ENCODE measurements around the gene ZNF239. TPM values are rescaled to one million over a fixed set of nuclear protein-coding genes. Genes with fewer than 3 reads are reported as not detected.
"Not testable (repeated sequence)": the region's sequence is repeated elsewhere in the genome, so short reads cannot be mapped to it uniquely, and the experiment has no call there.

ZNF239 gene
- total RNA-seq = 14.6 TPM

DNA sequence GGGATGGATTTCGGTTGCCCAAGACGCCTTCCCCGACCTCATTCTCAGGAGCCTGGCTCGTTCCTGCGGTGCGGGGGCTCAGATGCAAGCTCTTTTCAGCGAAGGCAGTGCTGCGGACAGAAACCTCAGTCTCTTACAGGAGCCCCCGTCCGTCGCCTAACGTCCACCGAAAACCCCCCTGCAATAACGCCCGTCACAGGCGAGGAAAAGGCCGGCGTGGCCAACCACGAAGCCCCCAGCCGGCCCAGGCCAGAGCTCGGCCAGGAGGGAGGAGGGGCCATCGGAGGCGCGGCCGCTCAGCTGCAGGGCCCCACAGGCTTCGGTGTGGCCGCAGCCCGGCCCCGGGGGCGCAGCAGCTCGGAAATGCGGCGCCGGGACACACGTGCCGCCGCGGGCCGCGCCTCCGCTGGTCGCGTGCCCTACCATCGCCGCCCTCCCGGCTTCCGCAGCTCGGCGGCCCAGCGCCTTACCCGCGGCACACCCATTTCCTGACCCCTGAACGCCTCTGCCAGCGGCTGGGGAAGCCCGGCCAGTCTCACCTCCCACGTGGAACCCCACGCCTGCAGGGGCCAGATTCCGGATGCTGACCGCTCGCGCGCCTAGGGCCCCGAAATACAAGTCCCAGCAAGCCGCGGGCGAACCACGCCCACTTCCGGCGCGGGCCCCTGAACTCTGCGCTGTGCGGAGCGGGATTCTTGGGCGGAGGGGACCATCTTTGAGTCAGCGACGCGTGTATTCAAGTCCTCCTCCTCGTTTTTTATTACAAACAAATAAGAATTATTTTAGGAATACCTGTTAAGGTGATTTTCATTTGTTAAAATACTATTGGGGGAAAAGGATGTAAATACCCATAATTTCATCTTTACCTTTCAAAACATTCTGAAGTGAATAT is at the start of gene ZNF239:
Gene ZNF239 (minus strand): TSS at position 616 of the 892 bp plus-strand sequence. CDS start 16,537 bp downstream, outside the sequence.
- DNase-seq (ENCODE audit: low spot score) = peak; percentile 92

DNA sequence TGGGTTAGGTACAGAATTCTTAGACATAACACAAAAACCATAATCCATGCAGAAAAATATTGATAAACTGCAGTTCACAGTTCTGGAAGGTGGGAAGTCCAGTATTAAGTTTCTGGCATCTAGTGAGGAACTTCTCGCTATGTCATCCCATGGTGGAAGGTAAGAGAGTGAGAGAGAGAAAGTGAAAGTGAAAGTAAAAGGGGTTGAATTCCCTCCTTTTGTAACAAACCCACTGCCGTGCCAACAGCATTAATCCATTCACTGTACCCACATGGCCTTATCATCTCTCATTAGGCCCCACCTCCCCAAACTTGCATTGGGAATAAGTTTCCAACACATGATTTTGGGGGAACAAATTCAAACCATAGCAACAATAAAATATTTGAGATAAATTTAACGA is 48.9 kb upstream of the ZNF239 start:
- DNase-seq (ENCODE audit: low spot score) = no peak

DNA sequence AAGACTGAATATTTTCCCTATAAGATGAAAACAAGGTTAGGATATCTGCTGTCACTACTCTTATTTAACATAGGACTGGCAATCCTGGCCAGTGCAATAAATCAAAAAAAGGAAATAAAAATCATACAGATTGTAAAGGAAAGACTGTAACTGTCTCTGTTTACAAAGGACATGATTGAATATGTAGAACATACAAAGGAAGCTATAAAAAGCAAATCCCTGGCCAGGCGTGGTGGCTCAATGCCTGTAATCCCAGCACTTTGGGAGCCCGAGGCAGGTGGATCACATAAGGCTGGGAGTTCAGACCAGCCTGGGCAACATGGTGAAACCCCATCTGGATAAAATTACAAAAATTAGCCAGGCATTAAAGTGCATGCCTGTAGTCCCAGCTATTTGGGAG is 47.6 kb upstream of the ZNF239 start:
- DNase-seq (ENCODE audit: low spot score) = no peak

DNA sequence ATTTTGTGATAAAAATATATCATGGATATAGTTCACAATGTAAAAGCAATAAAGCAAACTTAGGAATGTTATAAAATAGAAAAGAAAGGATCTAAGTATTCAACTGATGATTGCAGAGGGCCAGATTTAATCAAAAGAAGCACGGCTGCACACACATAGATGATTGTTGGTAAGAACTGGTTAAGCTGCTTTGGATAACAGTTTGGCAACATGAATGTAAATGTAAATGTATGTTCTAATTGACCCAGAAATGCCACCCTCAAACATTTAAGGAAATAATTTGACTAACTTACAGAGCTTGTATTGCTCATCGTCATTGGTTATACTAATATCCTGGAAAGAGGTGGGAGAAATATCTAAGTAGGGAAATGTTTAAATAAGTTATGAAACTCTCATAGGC is 45.0 kb upstream of the ZNF239 start:
- DNase-seq (ENCODE audit: low spot score) = no peak

DNA sequence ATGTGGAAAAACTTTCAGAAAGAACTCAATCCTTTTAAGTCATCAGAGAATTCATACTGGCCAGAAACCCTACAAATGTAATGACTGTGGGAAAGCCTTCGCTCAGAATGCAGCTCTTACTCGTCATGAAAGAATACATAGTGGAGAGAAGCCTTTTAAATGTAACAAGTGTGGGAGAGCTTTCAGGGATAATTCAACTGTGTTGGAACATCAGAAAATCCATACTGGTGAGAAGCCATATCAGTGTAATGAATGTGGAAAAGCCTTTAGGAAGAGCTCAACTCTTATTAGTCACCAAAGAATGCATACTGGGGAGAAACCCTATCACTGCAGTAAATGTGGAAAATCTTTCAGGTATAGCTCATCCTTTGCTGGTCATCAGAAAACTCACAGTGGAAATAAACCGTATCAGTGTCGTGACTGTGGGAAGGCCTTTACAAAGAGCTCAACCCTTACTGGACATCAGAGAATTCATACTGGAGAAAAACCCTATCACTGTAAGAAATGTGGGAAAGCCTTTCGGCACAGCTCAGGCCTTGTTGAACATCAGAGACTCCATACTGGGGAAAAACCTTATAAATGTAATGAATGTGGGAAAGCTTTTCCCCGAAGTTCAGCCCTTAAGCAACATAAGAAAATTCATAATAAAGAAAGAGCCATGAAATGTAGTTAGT is 42.4 kb upstream of the ZNF239 start:
- no peak for DNase-seq (ENCODE audit: low spot score)

DNA sequence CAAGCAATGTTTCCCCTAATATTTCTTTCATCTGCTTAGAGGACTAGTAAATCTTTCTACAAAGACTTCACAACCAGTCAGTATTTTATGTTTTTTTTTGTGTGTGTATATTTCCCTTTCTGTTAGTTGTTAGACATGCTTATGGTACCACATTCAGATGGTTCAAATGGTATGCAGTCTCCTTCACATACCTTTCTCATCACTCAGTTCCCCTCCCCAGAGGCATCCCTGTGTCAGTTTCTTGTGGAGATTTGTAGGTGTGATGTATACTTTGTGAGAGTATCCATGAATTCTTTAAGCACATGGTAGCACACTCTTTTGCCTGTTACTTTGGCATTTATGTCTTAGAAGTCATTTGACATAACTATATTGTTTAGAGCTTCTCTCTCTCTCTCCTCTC is 36.2 kb upstream of the ZNF239 start:
- no peak for DNase-seq (ENCODE audit: low spot score)

DNA sequence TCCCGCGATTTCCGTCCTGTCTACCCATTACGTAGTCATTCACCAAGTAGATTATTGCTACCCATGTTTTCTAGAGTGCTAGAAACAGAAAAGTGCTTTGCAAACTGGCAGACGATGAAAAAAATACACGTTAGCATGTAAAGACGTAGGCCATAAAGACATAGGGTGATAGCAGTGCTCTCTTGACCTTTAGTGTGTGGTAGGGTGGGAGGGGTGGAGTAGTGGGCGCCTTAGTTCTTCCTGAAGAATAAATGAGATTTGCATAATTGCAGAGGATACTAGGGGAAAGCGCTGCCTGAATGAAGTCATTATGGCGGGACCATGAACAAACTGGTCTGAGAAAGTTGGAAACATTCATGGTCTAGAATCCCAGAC is 32.8 kb upstream of the ZNF239 start:
- DNase-seq (ENCODE audit: low spot score) = no peak

DNA sequence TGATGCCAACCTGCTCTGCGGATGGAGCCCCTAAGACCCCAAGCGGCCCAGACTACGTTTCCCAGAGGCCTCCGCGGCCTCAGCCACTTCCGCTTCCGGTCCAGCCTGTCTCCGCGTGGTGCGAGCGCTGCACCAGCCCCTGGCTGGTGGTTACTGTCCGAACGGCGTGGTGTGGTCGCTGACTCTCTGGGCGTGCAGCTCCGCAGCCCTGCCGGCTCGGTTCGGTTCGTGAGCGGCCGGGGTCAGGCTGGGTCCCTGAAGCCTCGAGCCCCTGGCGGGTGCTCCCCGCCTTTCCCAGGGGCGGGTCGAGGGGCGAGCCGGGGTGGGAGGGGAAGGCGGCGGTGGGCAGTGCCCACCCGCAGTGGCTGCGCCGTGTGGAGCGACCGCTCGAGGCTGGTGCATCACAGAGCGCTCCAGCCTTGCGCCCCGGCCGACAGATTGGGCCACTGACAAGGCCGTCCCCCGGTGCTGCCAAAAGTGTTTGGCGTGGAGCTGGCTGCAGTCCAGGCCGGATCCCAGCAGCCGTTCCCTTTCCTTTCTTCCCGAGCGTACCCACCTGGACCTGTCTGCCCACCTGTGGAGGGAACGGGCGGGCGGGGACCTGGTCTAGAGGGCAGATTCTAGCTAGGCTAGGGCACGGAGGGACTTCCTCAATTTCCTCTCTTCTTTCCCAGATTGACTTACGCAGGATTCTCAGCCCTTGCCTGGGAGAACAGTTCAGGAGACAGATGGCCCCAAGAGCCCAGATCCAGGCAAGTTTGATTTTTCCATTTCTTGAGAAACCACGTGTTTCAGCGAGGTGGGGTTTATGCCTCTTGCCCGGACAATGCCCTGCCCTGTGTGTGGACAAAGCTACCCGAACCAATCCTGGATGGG is 32.1 kb upstream of the ZNF239 start, which contains the start of gene ZNF485:
Gene ZNF485 (plus strand): TSS at position 116 of the 876 bp plus-strand sequence. CDS start 613 bp downstream, at position 729.
- DNase-seq (ENCODE audit: low spot score) = peak; percentile 72

DNA sequence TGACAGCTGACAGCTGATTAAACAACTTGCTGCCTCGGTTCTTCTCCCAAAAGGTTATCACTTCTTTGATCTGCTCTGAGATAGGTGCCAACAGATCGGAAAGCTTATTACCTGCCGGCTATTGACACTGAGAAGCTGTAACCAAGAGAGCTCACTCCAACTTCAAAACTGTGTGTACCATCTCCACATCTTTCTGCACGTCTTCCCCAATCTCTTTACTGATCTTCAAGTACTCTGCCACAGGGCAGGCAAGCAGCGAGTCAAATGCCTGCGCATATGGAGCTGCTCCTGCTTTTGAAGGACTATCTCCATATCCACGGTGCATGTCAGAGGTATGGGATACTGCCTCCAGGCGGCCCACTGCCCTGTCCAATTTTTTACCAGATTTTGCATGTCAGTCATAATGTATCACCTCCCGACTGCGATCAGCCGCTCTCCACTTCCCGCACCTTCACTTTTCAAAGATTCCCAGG is 31.5 kb upstream of the ZNF239 start:
- no peak for DNase-seq (ENCODE audit: low spot score)

DNA sequence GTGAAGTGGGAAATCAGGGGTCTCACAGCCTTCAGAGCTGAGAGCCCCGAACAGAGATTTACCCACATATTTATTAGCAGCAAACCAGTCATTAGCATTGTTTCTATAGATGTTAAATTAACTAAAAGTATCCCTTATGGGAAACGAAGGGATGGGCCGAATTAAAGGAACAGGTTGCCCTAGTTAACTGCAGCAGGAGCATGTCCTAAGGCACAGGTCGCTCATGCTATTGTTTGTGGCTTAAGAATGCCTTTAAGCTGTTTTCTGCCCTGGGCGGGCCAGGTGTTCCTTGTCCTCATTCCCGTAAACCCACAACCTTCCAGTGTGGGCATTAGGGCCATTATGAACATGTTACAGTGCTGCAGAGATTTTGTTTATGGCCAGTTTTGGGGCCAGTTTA is 27.2 kb upstream of the ZNF239 start:
- not testable (repeated sequence) for DNase-seq (ENCODE audit: low spot score)

DNA sequence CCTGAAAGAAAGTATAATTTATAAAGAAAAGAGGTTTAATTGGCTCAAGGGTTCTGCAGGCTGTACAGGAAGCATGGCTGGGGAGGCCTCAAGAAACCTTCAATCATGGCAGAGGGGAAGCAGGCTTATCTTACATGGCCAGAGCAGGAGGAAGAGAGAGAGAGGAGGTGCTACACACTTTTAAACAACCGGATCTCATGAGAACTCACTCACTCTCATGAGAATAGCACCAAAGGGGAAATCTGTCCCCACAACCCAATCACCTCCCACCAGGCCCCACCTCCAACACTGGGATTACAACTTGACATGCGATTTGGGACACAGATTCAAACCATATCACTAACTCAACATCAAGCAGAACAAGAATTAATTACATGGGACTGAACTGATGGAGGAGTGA is 24.9 kb upstream of the ZNF239 start:
- DNase-seq (ENCODE audit: low spot score) = no peak

DNA sequence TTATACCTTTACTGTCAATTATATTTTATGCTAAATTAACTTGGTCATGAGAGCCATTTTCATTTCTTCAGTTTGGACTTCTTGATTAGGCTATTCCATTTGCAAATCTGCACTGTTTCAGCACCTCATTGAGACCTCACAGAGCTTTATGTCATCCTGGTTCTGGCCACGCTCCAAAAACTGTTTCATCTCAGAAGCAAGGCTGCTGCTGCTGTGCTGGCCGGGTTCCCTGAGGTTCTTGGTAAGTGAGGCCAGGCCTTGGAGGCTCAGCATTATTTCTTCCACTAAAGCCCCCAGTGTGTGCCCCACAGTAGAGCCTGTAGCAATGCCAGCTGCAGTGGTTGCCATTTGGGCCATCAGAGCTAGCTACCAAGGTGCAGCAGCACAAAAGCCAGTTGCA is 24.0 kb upstream of the ZNF239 start:
- no peak for DNase-seq (ENCODE audit: low spot score)

DNA sequence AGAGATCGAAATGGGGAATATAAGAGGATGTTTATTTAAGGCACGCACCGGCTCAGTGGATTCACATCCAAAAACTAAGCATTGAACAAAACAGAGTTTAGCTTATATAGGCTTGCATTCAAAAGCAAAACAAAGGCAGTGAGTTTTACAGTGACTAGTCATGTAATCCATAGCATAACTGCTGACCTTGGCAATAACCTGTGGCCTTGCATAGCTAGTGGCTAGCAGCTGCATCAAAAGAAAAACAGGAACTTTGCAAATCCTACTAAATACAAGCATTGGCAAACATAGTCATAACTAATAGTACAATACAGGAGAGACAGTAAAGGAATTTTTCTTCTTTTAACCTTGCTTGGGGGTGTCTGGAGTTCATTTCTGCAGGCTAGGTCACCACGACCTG is 22.1 kb upstream of the ZNF239 start:
- no peak for DNase-seq (ENCODE audit: low spot score)

DNA sequence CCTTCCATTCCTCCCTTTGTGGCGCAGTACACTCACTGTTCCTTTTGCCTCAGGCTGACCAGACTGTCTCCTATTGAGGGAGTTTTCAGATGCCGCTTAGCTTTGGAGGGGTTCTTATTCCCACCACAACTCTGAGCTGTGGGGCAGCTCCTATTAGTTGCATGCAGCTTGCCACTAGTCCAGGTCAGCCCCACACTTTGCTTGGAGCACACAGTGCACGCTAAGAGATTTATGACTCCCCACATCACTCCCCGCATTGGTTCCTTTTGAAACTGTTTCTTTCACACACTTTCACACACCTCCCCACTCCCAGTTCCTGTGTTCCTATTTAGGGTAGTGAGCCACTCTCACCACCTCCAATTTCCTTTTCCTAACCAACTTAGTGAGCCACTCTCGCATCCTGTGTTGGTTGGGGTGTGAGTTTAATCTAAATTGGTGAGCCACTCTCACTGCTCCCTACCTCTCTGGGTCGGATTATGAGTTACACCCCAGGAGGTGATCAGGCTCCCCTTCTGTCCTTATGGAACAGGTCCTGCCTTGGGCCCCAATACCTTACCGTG is 21.4 kb upstream of the ZNF239 start:
- DNase-seq (ENCODE audit: low spot score) = no peak

DNA sequence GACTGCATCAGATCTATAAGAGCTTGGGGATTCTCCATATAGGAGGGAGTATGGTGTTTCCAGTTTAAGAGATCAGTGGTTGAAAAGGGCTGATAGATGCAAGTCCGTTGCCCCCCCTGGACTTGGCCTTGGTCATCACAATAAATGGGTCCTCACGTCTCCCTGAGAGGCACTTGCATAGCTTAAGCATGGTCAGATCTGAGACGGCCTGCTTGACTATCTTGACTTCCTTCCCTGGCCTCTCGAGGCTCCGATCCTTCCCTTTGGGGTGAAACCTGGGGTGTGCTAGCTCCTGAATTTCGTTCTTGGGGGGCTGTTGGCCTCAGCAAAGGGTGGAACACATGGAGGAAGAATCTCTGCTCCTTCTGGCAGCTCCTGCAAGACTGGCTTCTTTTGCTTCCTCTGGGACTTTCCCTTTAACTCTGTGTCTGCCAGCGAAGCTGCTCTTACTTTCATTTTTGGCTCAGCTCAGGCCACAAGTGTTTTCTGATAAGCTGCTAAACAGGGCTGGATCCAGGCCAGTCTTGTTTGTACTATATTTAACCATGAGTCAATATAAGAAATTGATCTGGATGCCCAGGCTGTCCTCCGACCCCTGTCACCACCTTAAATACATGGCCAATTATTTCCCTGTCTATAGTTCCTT is 20.7 kb upstream of the ZNF239 start:
- DNase-seq (ENCODE audit: low spot score) = no peak

DNA sequence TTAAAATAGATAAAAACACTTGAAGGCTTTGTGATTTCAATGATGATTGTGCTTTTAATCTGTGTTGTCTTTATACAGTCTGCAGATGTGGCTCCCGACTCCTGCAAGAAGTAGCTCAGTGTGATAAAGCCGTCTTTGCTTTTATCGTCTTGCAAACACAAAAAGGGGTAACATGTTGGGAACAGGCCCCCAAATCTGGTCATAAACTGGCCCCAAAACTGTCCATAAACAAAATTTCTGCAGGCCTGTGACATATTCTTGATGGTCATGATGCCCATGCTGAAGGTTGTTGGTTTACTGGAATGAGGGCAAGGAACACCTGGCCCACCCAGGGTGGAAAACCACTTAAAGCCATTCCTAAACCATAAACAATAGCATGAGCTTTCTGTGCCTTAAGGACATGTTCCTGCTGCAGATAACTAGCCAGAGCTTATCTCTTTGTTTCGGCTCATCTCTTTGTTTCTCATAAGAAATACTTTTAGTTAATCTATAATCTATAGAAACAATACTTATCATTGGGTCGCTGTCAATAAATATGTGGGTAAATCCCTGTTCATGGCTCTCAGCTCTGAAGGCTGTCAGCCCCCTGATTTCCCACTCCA is 17.0 kb upstream of the ZNF239 start:
- no peak for DNase-seq (ENCODE audit: low spot score)

DNA sequence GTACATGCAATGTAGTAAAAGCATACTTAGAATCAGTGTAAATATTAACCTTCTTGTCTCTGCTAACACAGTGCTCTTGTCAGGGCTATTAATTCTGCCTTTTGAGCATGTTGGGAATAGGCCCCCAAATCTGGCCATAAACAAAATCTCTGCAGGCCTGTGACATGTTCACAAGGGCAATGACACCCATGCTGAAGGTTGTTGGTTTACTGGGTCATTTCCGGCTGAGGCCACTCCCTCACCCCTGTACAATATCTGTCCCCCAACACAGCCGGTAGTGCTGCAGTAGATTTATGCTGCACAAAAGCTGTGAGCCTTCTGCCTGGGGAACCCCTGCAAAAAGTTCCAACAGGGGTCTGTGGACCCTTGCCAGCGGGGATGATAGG is 12.3 kb upstream of the ZNF239 start:
- not testable (repeated sequence) for DNase-seq (ENCODE audit: low spot score)

DNA sequence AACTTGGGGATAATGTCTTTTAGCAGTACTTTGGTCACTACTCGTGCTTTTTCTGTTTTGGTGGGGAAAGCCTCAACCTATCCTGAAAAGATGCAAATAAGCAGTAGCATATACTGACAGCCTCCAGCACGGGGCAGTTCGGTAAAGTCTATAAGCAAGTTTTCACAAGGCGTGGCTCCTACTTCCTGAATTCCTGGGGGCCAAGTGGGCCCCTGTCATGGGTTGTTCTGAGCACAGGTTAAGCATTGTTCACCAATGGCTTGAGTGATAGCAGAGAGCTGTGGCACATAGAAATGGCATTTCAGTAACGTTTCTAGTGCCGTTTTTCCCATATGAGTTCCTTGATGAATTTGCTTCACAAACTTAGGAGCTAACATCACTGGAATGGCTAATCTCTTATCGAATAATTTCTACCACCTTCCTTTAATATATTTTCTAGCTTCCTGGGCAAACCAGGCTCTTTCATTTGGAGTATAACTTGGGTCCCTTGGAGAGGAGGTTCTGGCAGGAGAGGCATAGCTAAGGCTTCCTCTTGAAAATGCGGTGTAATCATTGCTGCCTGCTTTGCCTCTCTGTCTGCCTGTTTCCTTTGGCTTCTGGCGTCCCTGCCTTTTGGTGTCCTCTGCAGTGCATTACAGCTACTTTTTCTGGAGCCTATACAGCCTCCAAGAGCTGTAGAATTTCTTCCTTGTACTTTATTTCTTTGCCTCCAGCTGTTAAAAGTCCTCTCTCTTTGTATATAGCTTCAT is 11.7 kb upstream of the ZNF239 start:
- DNase-seq (ENCODE audit: low spot score) = no peak

DNA sequence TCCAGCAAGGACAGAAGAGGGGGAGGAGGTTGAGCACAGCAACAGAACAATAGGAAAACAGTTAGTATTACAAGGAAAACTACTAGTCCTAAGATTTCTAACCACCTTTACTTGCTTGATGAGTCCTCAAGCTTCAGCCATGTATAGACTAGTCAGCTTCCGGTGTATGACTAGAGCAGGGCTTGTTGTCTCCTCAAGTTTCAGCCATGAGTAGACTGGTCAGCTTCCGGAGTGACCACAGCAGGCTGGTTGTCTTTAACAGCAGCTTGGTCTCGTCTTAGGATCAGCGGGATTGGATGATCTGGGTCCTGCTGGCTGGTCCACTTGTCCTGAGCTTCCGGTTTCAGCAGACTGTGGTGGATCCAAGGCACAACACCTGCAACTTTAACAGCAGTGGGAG is 10.6 kb upstream of the ZNF239 start:
- no peak for DNase-seq (ENCODE audit: low spot score)

DNA sequence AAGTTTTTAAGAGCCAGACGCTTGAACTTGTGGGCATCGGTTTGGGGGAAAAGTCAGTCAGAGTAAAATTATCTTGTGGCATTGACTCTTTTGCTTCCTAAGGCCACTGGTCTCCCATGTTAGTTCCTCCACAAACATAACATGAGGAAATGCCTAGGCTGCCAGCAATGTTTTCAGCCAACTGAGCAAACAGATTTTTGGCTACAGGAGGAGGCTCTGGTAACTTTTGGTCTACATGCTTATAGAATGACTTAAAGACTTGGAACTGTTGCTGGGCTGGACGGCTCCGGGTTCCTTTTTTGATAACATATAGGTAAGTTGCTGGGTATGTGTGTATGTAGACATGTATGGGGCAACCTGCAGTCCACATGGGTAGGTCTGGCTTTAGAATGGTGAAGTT is 9.6 kb upstream of the ZNF239 start:
- DNase-seq (ENCODE audit: low spot score) = no peak
